GM10248 (cell line): ENCODE data around the gene MTHFD2L.

ENCODE experiments used
- CTCF ChIA-PET: fragments of 300-600 bp; sonication (Branson Sonifier 250); formaldehyde crosslinking; extraction: SDS; loops from one replicate; lab custom pipeline; 2021; ENCODE audit warnings: antibody characterized with exemption; lab: Yijun Ruan, JAX
- POLR2A ChIA-PET: fragments of 350-650 bp; sonication (Branson Sonifier 250); formaldehyde crosslinking; extraction: SDS; loops from one replicate; lab custom pipeline; 2020; ENCODE audit warnings: antibody characterized with exemption; lab: Yijun Ruan, JAX
- DNase-seq: peaks from one replicate; pipeline ENCODE4 v3.0.0; 2012; ENCODE audit errors: extremely low spot score
- CTCF ChIP-seq: IDR thresholded peaks from 2 replicates; pipeline ENCODE4 v1.5.1; 2012; ENCODE audit warnings: mild to moderate bottlenecking, low read depth; ENCODE audit errors: extremely low read depth, missing control alignments, control extremely low read depth

MTHFD2L gene

GRCh38 chr4:74157561-74158465 is at the start of gene MTHFD2L:
Gene MTHFD2L (plus strand): TSS chr4:74158118. CDS start chr4:74158139, 21 bp downstream.
- DNase-seq, result peak; percentile 94
- ChIA-PET POLR2A (no interaction called here), CTCF (interaction anchor here (1.1 to 1.2 kb wide), 2 partner anchors 68 to 69 kb away, joined by 3 read pairs; no protein-coding TSS in a partner anchor)
- TF ChIP-seq CTCF, result no peak

- ChIA-PET CTCF (no interaction called here), POLR2A (no interaction called here)
- DNase-seq, result no peak
- no peak for TF ChIP-seq CTCF
These were observed 49.3 kb upstream of the MTHFD2L start for GRCh38 chr4:74108457-74109115.

GRCh38 chr4:74109116-74109869 is 48.6 kb upstream of the MTHFD2L start:
- ChIA-PET POLR2A (no interaction called here), CTCF (interaction anchor here (0.8 kb wide), 1 partner anchor 378 kb away, joined by 3 read pairs; no protein-coding TSS in a partner anchor)
- TF ChIP-seq CTCF, result no peak
- no peak for DNase-seq

- DNase-seq, result no peak
- TF ChIP-seq CTCF, result no peak
- ChIA-PET POLR2A (no interaction called here), CTCF (interaction anchor here (0.8 kb wide), 1 partner anchor 379 kb away, joined by 3 read pairs; no protein-coding TSS in a partner anchor)
These were observed 47.9 kb upstream of the MTHFD2L start for GRCh38 chr4:74109870-74110605.

- no peak for DNase-seq
- ChIA-PET CTCF (no interaction called here), POLR2A (no interaction called here)
- TF ChIP-seq CTCF, result no peak
These were observed 47.2 kb upstream of the MTHFD2L start for GRCh38 chr4:74110670-74111069.
